Measurements from ENCODE around the gene TMC2. TPM values are rescaled to one million over a fixed set of nuclear protein-coding genes. Genes with fewer than 3 reads are reported as not detected.

The TMC2 gene
- total RNA-seq, 1 donor from 2014 or later: not detected

DNA sequence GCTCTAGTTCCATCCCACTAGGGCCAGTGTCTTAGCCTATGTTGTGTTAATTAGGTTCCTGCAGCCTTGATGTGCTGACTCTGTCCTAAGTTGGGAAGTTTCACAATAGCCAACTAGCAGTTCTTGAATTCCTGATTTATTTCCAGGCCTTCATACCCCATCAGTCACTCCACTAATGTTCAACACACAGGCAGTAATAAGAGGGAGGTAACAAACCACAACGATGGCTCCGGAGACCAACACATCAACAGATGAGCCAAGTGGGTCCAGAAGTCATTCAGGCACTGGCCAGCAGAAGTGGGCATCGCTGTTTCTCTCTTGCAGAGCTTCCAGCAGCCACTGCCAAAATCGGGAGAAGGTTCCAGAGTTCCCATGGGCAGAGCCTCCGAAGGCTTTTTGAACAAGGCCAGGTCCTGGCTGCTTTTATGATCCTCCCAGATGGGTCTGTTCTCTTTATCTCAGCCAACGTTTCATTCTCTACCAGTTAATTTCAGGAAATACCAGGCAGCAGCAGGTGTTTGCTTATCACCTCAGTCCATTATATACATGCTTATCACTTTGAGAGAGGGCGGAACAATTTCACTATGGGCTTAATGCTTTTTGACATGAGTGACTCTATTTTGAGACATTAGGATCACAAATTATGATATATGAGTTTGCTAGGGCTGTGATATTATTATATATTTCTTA, 67.6 kb downstream of the TMC2 start:
- no peak overlapping the region for H3K4me3 Mint-ChIP-seq (ENCODE audit: unreplicated experiment)
- no peak overlapping the region for H3K27ac Mint-ChIP-seq (ENCODE audit: unreplicated experiment)
- H3K4me1 Mint-ChIP-seq (ENCODE audit: unreplicated experiment): no peaks in the 10 kb centered on the region
- DNase-seq (ENCODE audit: low spot score): no peak
- H3K27me3 Mint-ChIP-seq (ENCODE audit: unreplicated experiment): no peaks in the 10 kb centered on the region
- no peaks in the 10 kb centered on the region for H3K36me3 Mint-ChIP-seq (ENCODE audit: low read depth, unreplicated experiment)
- no peaks in the 10 kb centered on the region for H3K9me3 Mint-ChIP-seq (ENCODE audit: unreplicated experiment)
- TF ChIP-seq, protein P1, sequence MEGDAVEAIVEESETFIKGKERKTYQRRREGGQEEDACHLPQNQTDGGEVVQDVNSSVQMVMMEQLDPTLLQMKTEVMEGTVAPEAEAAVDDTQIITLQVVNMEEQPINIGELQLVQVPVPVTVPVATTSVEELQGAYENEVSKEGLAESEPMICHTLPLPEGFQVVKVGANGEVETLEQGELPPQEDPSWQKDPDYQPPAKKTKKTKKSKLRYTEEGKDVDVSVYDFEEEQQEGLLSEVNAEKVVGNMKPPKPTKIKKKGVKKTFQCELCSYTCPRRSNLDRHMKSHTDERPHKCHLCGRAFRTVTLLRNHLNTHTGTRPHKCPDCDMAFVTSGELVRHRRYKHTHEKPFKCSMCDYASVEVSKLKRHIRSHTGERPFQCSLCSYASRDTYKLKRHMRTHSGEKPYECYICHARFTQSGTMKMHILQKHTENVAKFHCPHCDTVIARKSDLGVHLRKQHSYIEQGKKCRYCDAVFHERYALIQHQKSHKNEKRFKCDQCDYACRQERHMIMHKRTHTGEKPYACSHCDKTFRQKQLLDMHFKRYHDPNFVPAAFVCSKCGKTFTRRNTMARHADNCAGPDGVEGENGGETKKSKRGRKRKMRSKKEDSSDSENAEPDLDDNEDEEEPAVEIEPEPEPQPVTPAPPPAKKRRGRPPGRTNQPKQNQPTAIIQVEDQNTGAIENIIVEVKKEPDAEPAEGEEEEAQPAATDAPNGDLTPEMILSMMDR (IDR thresholded peaks at IDR 0.05; ENCODE audit: unreplicated experiment): no peak

DNA sequence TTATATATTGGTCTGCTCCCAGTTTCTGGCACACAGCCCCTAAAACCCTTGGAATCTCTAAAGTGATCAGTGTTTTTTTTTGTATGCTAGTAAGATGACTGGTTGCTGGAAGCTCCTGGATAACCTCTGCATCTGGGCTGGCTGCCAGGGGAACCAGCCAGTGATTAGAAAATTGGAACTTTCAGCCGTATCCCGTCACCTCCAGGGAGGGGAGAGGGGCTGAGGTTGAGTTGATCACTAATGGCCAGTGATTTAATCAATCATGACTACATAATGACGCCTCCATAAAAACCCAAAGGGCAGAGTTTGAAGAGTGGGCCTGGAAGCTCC, 68.1 kb downstream of the TMC2 start:
- TF ChIP-seq, protein P1 (IDR thresholded peaks at IDR 0.05; ENCODE audit: unreplicated experiment): no peak
- H3K27me3 Mint-ChIP-seq (ENCODE audit: unreplicated experiment): no peaks in the 10 kb centered on the region
- H3K9me3 Mint-ChIP-seq (ENCODE audit: unreplicated experiment): no peaks in the 10 kb centered on the region
- DNase-seq (ENCODE audit: low spot score): no peak
- H3K4me1 Mint-ChIP-seq (ENCODE audit: unreplicated experiment): no peaks in the 10 kb centered on the region
- no peaks in the 10 kb centered on the region for H3K36me3 Mint-ChIP-seq (ENCODE audit: low read depth, unreplicated experiment)
- H3K4me3 Mint-ChIP-seq (ENCODE audit: unreplicated experiment): no peak overlapping the region
- H3K27ac Mint-ChIP-seq (ENCODE audit: unreplicated experiment): no peak overlapping the region

DNA sequence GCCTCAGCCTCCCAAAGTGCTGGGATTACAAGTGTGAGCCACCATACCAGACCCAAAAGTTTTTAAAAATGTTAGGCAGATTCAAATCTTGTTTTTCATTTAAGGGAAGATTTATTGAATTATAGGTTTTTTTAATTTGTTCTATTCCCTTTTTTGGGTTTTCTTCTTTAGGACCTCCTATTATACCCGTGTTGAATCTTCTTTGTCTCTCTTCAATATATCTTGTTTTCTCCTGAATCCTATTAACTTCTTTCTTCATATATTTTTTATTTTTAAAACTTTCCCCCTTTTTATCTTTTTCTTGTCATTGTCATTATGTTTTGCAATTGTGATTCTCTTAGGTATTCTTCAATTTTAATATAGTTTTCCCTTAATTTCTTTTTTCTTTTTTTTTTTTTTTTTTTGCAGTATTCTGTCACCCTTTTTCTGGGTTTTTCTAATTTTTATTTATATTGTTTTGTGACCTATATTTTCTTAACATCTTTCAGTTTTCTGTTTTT, 70.2 kb downstream of the TMC2 start:
- Mint-ChIP-seq H3K27me3 (ENCODE audit: unreplicated experiment) (no peaks in the 10 kb centered on the region), H3K36me3 (ENCODE audit: low read depth, unreplicated experiment) (no peaks in the 10 kb centered on the region), H3K27ac (ENCODE audit: unreplicated experiment) (no peak overlapping the region), H3K4me3 (ENCODE audit: unreplicated experiment) (no peak overlapping the region), H3K9me3 (ENCODE audit: unreplicated experiment) (no peaks in the 10 kb centered on the region), H3K4me1 (ENCODE audit: unreplicated experiment) (no peaks in the 10 kb centered on the region)
- DNase-seq (ENCODE audit: low spot score): no peak
- TF ChIP-seq, protein P1 (IDR thresholded peaks at IDR 0.05; ENCODE audit: unreplicated experiment): no peak

DNA sequence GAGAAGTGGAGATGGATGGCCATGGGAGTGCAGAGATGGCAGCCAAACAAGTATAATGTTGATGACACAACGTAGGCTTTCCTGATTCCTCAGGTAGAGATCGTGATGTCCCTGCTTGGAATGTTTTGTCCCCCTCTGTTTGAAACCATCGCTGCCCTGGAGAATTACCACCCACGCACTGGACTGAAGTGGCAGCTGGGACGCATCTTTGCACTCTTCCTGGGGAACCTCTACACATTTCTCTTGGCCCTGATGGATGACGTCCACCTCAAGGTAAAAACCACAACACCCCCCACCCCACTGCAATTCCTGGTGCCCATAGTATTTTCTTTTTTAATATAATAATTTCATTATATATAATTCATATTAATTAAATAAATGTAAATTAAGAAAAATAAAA, 74.0 kb downstream of the TMC2 start:
- TF ChIP-seq, protein P1 (IDR thresholded peaks at IDR 0.05; ENCODE audit: unreplicated experiment): no peak
- Mint-ChIP-seq H3K4me1 (ENCODE audit: unreplicated experiment) (no peaks in the 10 kb centered on the region), H3K4me3 (ENCODE audit: unreplicated experiment) (no peak overlapping the region), H3K27me3 (ENCODE audit: unreplicated experiment) (peaks cover 2% of the 10 kb centered on the region), H3K9me3 (ENCODE audit: unreplicated experiment) (no peaks in the 10 kb centered on the region), H3K27ac (ENCODE audit: unreplicated experiment) (no peak overlapping the region), H3K36me3 (ENCODE audit: low read depth, unreplicated experiment) (no peaks in the 10 kb centered on the region)
- no peak for DNase-seq (ENCODE audit: low spot score)

DNA sequence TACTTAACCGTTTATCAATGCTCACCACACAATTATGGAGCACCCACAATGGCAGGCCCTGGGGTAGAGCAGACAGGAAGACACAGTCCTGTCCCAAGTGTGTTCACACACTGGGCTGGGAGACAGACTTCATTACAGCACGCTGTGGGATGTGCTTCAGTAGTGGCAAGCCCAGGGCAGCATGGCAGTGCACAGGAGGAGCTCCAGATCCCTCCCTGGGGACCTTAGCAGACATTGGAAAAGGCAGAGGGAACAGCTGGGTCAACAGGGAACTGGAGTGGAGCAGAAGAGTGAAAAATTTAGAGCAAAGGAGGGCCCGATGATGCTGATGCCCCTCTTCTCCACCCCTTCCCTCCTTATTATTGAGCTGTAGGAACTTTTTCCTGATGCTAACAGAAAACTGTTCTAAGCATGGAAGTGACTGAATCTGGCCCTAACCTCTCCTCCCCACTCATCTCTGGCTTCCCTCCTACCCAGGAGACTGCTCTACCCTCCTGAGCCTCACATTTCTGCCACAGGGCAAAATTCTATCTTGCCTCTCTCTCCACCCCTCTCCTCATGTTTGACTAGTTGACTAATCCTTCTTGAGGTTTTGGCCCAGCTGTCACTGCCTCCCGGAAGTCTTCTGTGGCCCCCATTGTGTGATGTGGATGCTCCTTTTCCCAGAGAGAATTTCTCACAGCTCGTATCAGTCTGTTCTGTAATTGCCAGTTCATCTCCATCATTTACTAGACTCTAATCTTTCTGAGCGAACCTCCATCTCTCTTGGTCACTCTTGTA, 74.8 kb downstream of the TMC2 start:
- Mint-ChIP-seq H3K4me3 (ENCODE audit: unreplicated experiment) (no peak overlapping the region), H3K9me3 (ENCODE audit: unreplicated experiment) (no peaks in the 10 kb centered on the region), H3K27ac (ENCODE audit: unreplicated experiment) (no peak overlapping the region), H3K4me1 (ENCODE audit: unreplicated experiment) (no peaks in the 10 kb centered on the region), H3K36me3 (ENCODE audit: low read depth, unreplicated experiment) (no peaks in the 10 kb centered on the region), H3K27me3 (ENCODE audit: unreplicated experiment) (peaks cover 2% of the 10 kb centered on the region)
- DNase-seq (ENCODE audit: low spot score): no peak
- TF ChIP-seq, protein P1 (IDR thresholded peaks at IDR 0.05; ENCODE audit: unreplicated experiment): no peak

Measured in endothelial cell (in vitro differentiated cells).